Heart left ventricle (tissue), 13 donors: ENCODE results near the gene EXTL1.

ENCODE experiments used
- CTCF ChIP-seq, 12 donors: fragments of 200-600 bp; sonication (generic) in 4 of 12; IDR thresholded peaks; one replicate each; pipeline versions ENCODE4 v1.5.0 to v1.8.0; 2018 to 2022; ENCODE audit warnings: antibody characterized with exemption in 12 of 12, mild to moderate bottlenecking in 5 of 12
- POLR2A ChIP-seq, 2 donors: fragments of 450-650 bp; IDR thresholded peaks; one replicate each; pipeline ENCODE4 v1.6.1; 2017; ENCODE audit warnings: antibody characterized with exemption in 2 of 2, mild to moderate bottlenecking in 2 of 2, moderate library complexity in 2 of 2
- donor health status: ischemic (EF 13 %, LVEDD 7.1; RV severe dilation, severe dysfunction).
- donor health status: DM: no; HTN: yes; CAD: no.
- donor health status: DM: no; HTN: no; CAD: no.
- donor health status: ischemic (EF 25% LVEDD 6.9; RV normal size, moderate dysfunction).
- donor health status: ischemic (EF 25% LVEDD 5.7; RV mildly dilated, moderate dysfunction).
- donor health status: ischemic (EF 35%, LVEDD 5.7; RV mildly dilated, moderate dysfunction).
- donor health status: nonischemic (EF 11% LVEDD 7.7; RV severe dilation, severe dysfunction).
- donor health status: DM: yes; HTN: yes; CAD: no.
- donor health status: PGD.
- donor health status: ischemic (EF 29% LVEDD 5.4; RV normal size, mild dysfunction).
- donor health status: nonischemic (EF 23%, LVEDD 6.1; RV moderate dilation, normal function).

GRCh38 chr1:26047278-26047874 is 25.8 kb downstream of the EXTL1 start:
- TF ChIP-seq CTCF (IDR thresholded peaks at IDR 0.05) (no peak), POLR2A (IDR thresholded peaks at IDR 0.05) (no peak)
